A673 (cell line): ENCODE results near the gene HOXA9.

ENCODE experiments used
- EZH2 ChIP-seq: fragments of 200-600 bp; sonication (generic); IDR thresholded peaks from 2 replicates; pipeline ENCODE4 v1.6.1; 2017; ENCODE audit warnings: borderline replicate concordance, low read depth, mild to moderate bottlenecking, mixed read lengths, antibody characterized with exemption, low read length; ENCODE audit not compliant: poor library complexity, severe bottlenecking
- TF ChIP-seq, protein P1 (sequence below): fragments of 300-800, 200-600 bp; sonication (generic); conservative IDR thresholded peaks from 2 replicates; pipeline ENCODE4 v1.5.1; 2017; ENCODE audit warnings: low read depth, mild to moderate bottlenecking, antibody characterized with exemption, low read length, moderate library complexity, mixed read lengths

DNA sequence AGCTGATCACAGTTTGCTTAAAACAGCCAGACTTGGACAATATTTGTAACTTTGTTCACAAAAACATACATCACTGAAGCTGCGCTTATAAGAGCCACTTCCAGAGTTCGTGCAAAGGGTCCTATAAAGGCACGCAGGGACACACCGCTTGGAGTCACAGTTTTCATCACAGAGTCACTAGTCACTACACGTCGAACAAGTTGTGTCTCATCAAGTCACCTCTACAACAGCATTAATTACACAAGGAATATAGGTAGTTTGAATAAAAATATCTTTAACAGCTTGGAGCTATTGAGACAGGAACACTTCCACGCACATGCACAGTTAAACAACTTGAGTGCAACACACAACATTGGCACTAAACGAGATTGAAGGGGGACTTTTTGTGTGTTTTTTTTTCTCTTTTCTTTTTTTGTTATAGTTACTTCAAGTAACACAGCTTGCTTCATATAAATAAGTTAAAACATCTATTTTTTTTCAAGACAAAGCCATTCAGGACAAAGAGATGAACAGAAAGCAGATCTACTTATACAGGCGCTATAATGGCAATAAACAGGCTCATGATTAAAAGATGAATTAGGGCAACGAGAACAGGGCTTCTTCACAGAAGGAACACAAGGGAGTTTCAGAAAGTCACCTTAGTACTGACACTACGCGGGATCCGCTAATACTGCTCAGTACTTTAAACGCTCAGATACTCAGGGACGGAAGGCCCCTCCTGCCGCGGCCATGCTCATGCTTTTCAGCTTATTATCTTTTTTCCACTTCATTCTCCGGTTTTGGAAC is 24.0 kb downstream of the HOXA9 start:
- TF ChIP-seq EZH2 = no peak
- TF ChIP-seq, protein P1, sequence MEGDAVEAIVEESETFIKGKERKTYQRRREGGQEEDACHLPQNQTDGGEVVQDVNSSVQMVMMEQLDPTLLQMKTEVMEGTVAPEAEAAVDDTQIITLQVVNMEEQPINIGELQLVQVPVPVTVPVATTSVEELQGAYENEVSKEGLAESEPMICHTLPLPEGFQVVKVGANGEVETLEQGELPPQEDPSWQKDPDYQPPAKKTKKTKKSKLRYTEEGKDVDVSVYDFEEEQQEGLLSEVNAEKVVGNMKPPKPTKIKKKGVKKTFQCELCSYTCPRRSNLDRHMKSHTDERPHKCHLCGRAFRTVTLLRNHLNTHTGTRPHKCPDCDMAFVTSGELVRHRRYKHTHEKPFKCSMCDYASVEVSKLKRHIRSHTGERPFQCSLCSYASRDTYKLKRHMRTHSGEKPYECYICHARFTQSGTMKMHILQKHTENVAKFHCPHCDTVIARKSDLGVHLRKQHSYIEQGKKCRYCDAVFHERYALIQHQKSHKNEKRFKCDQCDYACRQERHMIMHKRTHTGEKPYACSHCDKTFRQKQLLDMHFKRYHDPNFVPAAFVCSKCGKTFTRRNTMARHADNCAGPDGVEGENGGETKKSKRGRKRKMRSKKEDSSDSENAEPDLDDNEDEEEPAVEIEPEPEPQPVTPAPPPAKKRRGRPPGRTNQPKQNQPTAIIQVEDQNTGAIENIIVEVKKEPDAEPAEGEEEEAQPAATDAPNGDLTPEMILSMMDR = no peak
